DND-41 (cell line): ENCODE measurements around the gene MACROD1.

Experiments used
- ATAC-seq: fragments of 200-7000 bp; cut with Tn5 transposase; 3 replicates; pipeline ENCODE4 v1.9.1; 2021; ENCODE audit warnings: low read depth; ENCODE audit not compliant: insufficient read depth
- DNase-seq: peaks from one replicate; pipeline ENCODE4 v3.0.0-alpha.2; 2020
- H2AFZ ChIP-seq: 2 replicates; pipeline ENCODE4 v1.6.0; 2012; ENCODE audit warnings: low read depth, low read length
- H3K27ac ChIP-seq: 2 replicates; pipeline ENCODE4 v1.5.1; 2012; ENCODE audit warnings: low read length, inconsistent platforms
- H3K27me3 ChIP-seq: fragments of 200-600 bp; sonication (generic); 2 replicates; pipeline ENCODE4 v1.6.0; 2012; ENCODE audit warnings: low read length, mild to moderate bottlenecking, inconsistent platforms; ENCODE audit not compliant: insufficient read depth, poor library complexity
- H3K36me3 ChIP-seq: 2 replicates; pipeline ENCODE4 v1.5.1; 2012; ENCODE audit warnings: low read length, inconsistent platforms; ENCODE audit not compliant: insufficient read depth
- H3K4me1 ChIP-seq: 2 replicates; pipeline ENCODE4 v1.5.1; 2012; ENCODE audit warnings: mild to moderate bottlenecking, low read length; ENCODE audit not compliant: insufficient read depth
- H3K4me2 ChIP-seq: 2 replicates; pipeline ENCODE4 v1.6.0; 2012; ENCODE audit warnings: mild to moderate bottlenecking, moderate library complexity, low read length, inconsistent platforms; ENCODE audit not compliant: insufficient read depth
- H3K4me3 ChIP-seq, 2 experiments: fragments of 200-600 bp in 1 of 2; shearing (Covaris generic) in 1 of 2; 2 replicates each; pipeline ENCODE4 v1.5.1; 2012 to 2016; ENCODE audit warnings: inconsistent platforms in 2 of 2, low read length in 2 of 2, mild to moderate bottlenecking in 2 of 2, low read depth in 1 of 2, moderate library complexity in 1 of 2
- H3K79me2 ChIP-seq: 2 replicates; pipeline ENCODE4 v1.6.0; 2012; ENCODE audit warnings: low read length, inconsistent platforms; ENCODE audit not compliant: insufficient read depth
- H3K9ac ChIP-seq: 2 replicates; pipeline ENCODE4 v1.6.0; 2012; ENCODE audit warnings: low read depth, mild to moderate bottlenecking, inconsistent platforms, low read length, moderate library complexity
- H3K9me3 ChIP-seq: 2 replicates; pipeline ENCODE4 v1.5.1; 2012; ENCODE audit warnings: low read length, moderate library complexity, mild to moderate bottlenecking, inconsistent platforms; ENCODE audit not compliant: insufficient read depth, severe bottlenecking
- H4K20me1 ChIP-seq: 2 replicates; pipeline ENCODE4 v1.6.0; 2012; ENCODE audit warnings: low read length; ENCODE audit not compliant: insufficient read depth
- CTCF ChIP-seq: IDR thresholded peaks from 2 replicates; pipeline ENCODE4 v1.5.1; 2012; ENCODE audit warnings: borderline replicate concordance, low read length, moderate library complexity, mild to moderate bottlenecking; ENCODE audit not compliant: poor library complexity, severe bottlenecking; ENCODE audit errors: extremely low read depth
- EZH2 ChIP-seq: IDR thresholded peaks from 3 replicates; pipeline ENCODE4 v1.6.1; 2012; ENCODE audit warnings: borderline replicate concordance, low read depth, mild to moderate bottlenecking, moderate library complexity, low read length, inconsistent platforms; ENCODE audit not compliant: severe bottlenecking

Gene MACROD1

DNA sequence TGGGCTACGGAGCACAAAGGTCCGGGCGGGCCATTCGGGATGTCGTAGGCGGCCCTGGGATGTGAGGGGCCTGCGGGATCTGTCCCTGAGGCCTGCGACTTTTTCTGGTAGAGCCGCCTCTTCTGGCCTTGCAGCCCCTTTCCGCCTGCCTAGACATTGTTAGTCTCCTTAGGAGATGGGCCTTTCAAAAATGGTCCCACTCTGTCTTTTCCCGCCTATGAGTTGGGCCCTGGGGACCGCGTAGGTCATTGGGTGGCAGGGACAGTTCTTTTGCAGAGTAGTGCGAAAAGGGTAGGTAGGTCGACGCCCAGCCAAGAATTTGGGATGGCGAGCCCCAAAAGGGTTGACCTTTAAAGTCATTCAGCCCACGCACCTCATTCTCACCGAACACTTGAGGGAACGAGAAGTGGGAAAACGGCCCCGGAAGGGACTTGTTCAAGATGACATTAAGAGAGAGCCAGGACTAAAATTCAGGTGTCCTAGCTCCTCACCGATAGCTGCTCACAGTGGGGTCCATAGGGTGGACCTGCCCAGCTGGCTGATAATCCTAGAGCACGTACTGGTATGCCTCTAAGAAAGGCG lies 178.9 kb downstream of the MACROD1 start:
- Histone ChIP-seq H2AFZ (peak overlapping the region; percentile 90), H3K9me3 (no peaks in the 10 kb centered on the region), H3K9ac (peak overlapping the region; percentile 95), H3K4me3 (peak overlapping the region; percentile 89 to 94), H3K4me1 (peaks cover 40% of the 10 kb centered on the region), H3K4me2 (peak overlapping the region; percentile 98), H3K27ac (peak overlapping the region; percentile 90), H3K36me3 (peaks cover 44% of the 10 kb centered on the region), H4K20me1 (peaks cover 38% of the 10 kb centered on the region; the same call in 1 of the 2 replicates), H3K27me3 (no peaks in the 10 kb centered on the region), H3K79me2 (peaks cover 74% of the 10 kb centered on the region)
- DNase-seq (no peak), ATAC-seq (no peak)
- no peak for TF ChIP-seq CTCF

DNA sequence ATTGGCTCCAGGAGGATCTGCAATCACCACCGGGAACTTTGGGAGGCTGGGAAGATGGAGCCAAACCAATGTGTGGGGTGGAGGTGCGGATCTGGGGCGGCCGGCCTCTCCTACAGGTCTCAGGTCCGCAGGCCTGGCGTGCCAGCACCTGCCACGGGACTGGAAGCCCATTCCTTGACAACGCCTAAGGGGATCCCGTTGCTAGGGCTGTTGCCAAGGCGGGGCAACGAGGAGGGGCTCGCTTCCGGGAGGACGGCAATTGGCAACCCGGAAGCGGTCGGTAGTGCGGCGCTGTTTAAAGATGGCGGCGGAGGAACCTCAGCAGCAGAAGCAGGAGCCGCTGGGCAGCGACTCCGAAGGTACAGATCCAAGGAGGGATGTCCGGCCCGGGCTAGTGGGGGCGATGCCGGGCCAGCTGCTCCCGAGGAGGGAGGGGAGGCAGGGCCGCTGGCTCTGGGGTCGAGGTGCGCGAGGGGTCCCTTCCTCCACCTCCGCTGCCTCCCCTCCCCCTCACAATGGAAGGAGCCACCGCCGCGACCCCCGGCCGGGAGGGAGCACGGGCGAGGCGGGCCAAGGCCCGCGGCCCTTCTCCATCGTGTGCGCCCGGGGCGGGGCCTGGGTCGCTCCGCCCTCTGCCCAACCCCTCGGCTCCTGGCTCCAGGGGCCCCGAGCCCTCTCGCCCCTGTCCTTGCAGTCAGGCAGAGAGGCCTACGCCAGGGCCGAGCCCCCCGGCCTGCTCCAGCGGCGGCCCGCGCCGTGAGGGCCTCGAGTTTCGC lies 179.6 kb downstream of the MACROD1 start, which contains the start of gene OTUB1:
Gene OTUB1, plus strand, starts transcription at position 283 of the 776 bp plus-strand sequence. Its CDS starts 19 bp downstream, at position 302.
- Histone ChIP-seq H3K36me3 (peaks cover 41% of the 10 kb centered on the region), H3K9me3 (no peaks in the 10 kb centered on the region), H3K79me2 (peaks cover 74% of the 10 kb centered on the region), H3K4me3 (peak within 1 kb of the TSS; percentile 89 to 94), H3K9ac (peak within 1 kb of the TSS; percentile 95), H3K27ac (peak within 1 kb of the TSS; percentile 90), H4K20me1 (peaks cover 35% of the 10 kb centered on the region; the same call in 1 of the 2 replicates), H3K4me1 (peaks cover 40% of the 10 kb centered on the region), H3K27me3 (no peaks in the 10 kb centered on the region), H2AFZ (peak within 1 kb of the TSS; percentile 90), H3K4me2 (peak within 1 kb of the TSS; percentile 98)
- TF ChIP-seq EZH2: no peak
- no peak for TF ChIP-seq CTCF
- DNase-seq (peak; percentile 91), ATAC-seq (peak; percentile 89)

- peak overlapping the region; percentile 90 for H3K27ac ChIP-seq
- ATAC-seq (peak; percentile 75), DNase-seq (peak; percentile 77)
- H3K4me2 ChIP-seq: peak overlapping the region; percentile 98
- no peaks in the 10 kb centered on the region for H3K27me3 ChIP-seq
- peak overlapping the region; percentile 89 to 94 for H3K4me3 ChIP-seq
- peaks cover 40% of the 10 kb centered on the region for H3K4me1 ChIP-seq
- no peaks in the 10 kb centered on the region for H3K9me3 ChIP-seq
- TF ChIP-seq EZH2 (no peak), CTCF (no peak)
- H2AFZ ChIP-seq: peak overlapping the region; percentile 90
- H3K36me3 ChIP-seq: peaks cover 35% of the 10 kb centered on the region
- H4K20me1 ChIP-seq: peaks cover 30% of the 10 kb centered on the region; the same call in 1 of the 2 replicates
- H3K9ac ChIP-seq: peak overlapping the region; percentile 95
- peaks cover 74% of the 10 kb centered on the region for H3K79me2 ChIP-seq
Measured at GRCh38 chr11:63985812-63986155, 180.1 kb downstream of the MACROD1 start.
